GM12892 (cell line): ENCODE results near the gene GRHPR.

ENCODE experiments used
- POLR2A ChIP-seq: IDR thresholded peaks from 2 replicates; pipeline ENCODE4 v1.6.1; 2011; ENCODE audit warnings: low read depth, low read length, control low read depth
- POLR2AphosphoS5 ChIP-seq: IDR thresholded peaks from 2 replicates; pipeline ENCODE4 v1.6.1; 2011; ENCODE audit warnings: low read depth, low read length, control low read depth
- TAF1 ChIP-seq: IDR thresholded peaks from 2 replicates; pipeline ENCODE4 v1.6.1; 2011; ENCODE audit warnings: low read depth, mild to moderate bottlenecking, control low read depth, low read length, borderline replicate concordance

- TF ChIP-seq POLR2AphosphoS5 (no peak), POLR2A (no peak), TAF1 (no peak)
Observed at GRCh38 chr9:37464006-37464405, 41.5 kb downstream of the GRHPR start.
